H1 (cell line): ENCODE data around the gene SORCS3. TPM values are rescaled to one million over a fixed set of nuclear protein-coding genes. Genes with fewer than 3 reads are reported as not detected.

Experiments
- CTCF ChIA-PET: fragments of 300-600 bp; sonication (Branson Sonifier 250); formaldehyde crosslinking; loops from one replicate; lab custom pipeline; 2021; ENCODE audit not compliant: partially characterized antibody; lab: Charles Lee
- POLR2A ChIA-PET: fragments of 300-600 bp; sonication (Branson Sonifier 250); formaldehyde crosslinking; loops from one replicate; lab custom pipeline; 2021; ENCODE audit warnings: inconsistent platforms; ENCODE audit not compliant: partially characterized antibody; lab: Charles Lee
- DNase-seq, 2 experiments: peaks; one replicate each; pipeline versions ENCODE4 v3.0.0 to v3.0.0-alpha.2; 2010 to 2022; ENCODE audit warnings: low spot score in 2 of 2, low read depth in 1 of 2, mixed read lengths in 1 of 2
- FAIRE-seq: peaks from 2 replicates; lab custom pipeline; 2011; peaks lifted over from hg19 to GRCh38; lab: Jason Lieb, UNC
- H2AFZ ChIP-seq: 2 replicates; pipeline ENCODE4 v1.8.1; 2012; ENCODE audit warnings: low read length, inconsistent platforms
- H2AK5ac ChIP-seq: 2 replicates; pipeline ENCODE4 v1.6.1; 2013; ENCODE audit warnings: low read depth, low read length
- H2BK120ac ChIP-seq: replicated peaks from 2 replicates; pipeline ENCODE3; 2013; ENCODE audit warnings: low read depth, low read length, inconsistent platforms
- H2BK12ac ChIP-seq: 2 replicates; pipeline ENCODE4 v1.6.1; 2013; ENCODE audit warnings: low read depth, low read length
- H2BK15ac ChIP-seq: 2 replicates; pipeline ENCODE4 v1.6.1; 2013; ENCODE audit warnings: low read length
- H2BK20ac ChIP-seq: 2 replicates; pipeline ENCODE4 v1.6.1; 2013; ENCODE audit warnings: low read length
- H2BK5ac ChIP-seq: 2 replicates; pipeline ENCODE4 v1.6.1; 2013; ENCODE audit warnings: low read depth, low read length
- H3K14ac ChIP-seq: 2 replicates; pipeline ENCODE4 v1.6.1; 2013; ENCODE audit warnings: inconsistent platforms; ENCODE audit not compliant: insufficient read length
- H3K18ac ChIP-seq: 2 replicates; pipeline ENCODE4 v1.6.1; 2013; ENCODE audit warnings: low read length; ENCODE audit errors: extremely low read depth
- H3K23ac ChIP-seq: 2 replicates; pipeline ENCODE4 v1.6.1; 2013; ENCODE audit warnings: inconsistent platforms; ENCODE audit not compliant: insufficient read length
- H3K23me2 ChIP-seq: 2 replicates; pipeline ENCODE4 v1.6.1; 2013; ENCODE audit warnings: low read depth, low read length
- H3K27ac ChIP-seq: 2 replicates; pipeline ENCODE4 v1.6.1; 2011; ENCODE audit warnings: low read depth, low read length, inconsistent platforms
- H3K27me3 ChIP-seq, 4 experiments: replicated peaks in 1 of 4; 1 replicate in 1 of 4; 2 replicates in 3 of 4; pipeline versions ENCODE4 v1.6.1 to v1.8.1; 2011 to 2013; ENCODE audit warnings: low read length in 3 of 4, mild to moderate bottlenecking in 3 of 4, inconsistent platforms in 2 of 4, mixed read lengths in 2 of 4, moderate library complexity in 1 of 4; ENCODE audit not compliant: control insufficient read depth in 3 of 4, insufficient read depth in 3 of 4; ENCODE audit errors: extremely low read depth in 1 of 4
- H3K36me3 ChIP-seq, 4 experiments: 2 replicates each; pipeline versions ENCODE4 v1.6.1 to v1.8.1; 2011 to 2013; ENCODE audit warnings: mild to moderate bottlenecking in 4 of 4, low read length in 3 of 4, moderate library complexity in 2 of 4, control low read depth in 1 of 4, inconsistent platforms in 1 of 4; ENCODE audit not compliant: insufficient read depth in 4 of 4, control insufficient read depth in 2 of 4
- H3K4ac ChIP-seq: replicated peaks from 2 replicates; pipeline ENCODE3; 2013; ENCODE audit warnings: low read length, low read depth, mixed read lengths, inconsistent platforms; ENCODE audit not compliant: insufficient read length
- H3K4me1 ChIP-seq, 4 experiments: replicated peaks in 1 of 4; 1 replicate in 1 of 4; 2 replicates in 3 of 4; pipeline versions ENCODE4 v1.6.1 to v1.8.1; 2011 to 2013; ENCODE audit warnings: low read length in 3 of 4, inconsistent platforms in 2 of 4, mixed read lengths in 1 of 4; ENCODE audit not compliant: insufficient read depth in 4 of 4, control insufficient read depth in 3 of 4
- H3K4me2 ChIP-seq, 2 experiments: 2 replicates each; pipeline versions ENCODE4 v1.6.1 to v1.8.1; 2011 to 2013; ENCODE audit warnings: low read depth in 2 of 2, low read length in 2 of 2, control low read depth in 1 of 2, inconsistent platforms in 1 of 2, mild to moderate bottlenecking in 1 of 2; ENCODE audit not compliant: insufficient read depth in 1 of 2
- H3K4me3 ChIP-seq, 4 experiments: fragments of 200-600, 300-600 bp in 1 of 4; sonication (generic), shearing (Covaris generic), sonication (Bioruptor Twin) in 1 of 4; 2 replicates each; pipeline versions ENCODE4 v1.5.1 to v1.8.1; 2011 to 2016; ENCODE audit warnings: low read length in 4 of 4, low read depth in 3 of 4, control low read depth in 2 of 4, inconsistent platforms in 2 of 4, mild to moderate bottlenecking in 2 of 4, mixed read lengths in 1 of 4, moderate library complexity in 1 of 4; ENCODE audit not compliant: insufficient read depth in 2 of 4; ENCODE audit errors: extremely low read depth in 1 of 4
- H3K56ac ChIP-seq: replicated peaks from 2 replicates; pipeline ENCODE3; 2013; ENCODE audit warnings: low read depth, mild to moderate bottlenecking, mixed read lengths, low read length, inconsistent platforms; ENCODE audit not compliant: insufficient read length
- H3K79me1 ChIP-seq: 2 replicates; pipeline ENCODE4 v1.6.1; 2013; ENCODE audit warnings: low read depth, low read length, control low read depth
- H3K79me2 ChIP-seq, 2 experiments: 2 replicates each; pipeline versions ENCODE4 v1.6.1 to v1.8.1; 2012 to 2013; ENCODE audit warnings: low read length in 2 of 2, mild to moderate bottlenecking in 2 of 2, inconsistent platforms in 1 of 2; ENCODE audit not compliant: insufficient read depth in 2 of 2, control insufficient read depth in 1 of 2
- H3K9ac ChIP-seq, 4 experiments: replicated peaks in 1 of 4; 1 replicate in 1 of 4; 2 replicates in 3 of 4; pipeline versions ENCODE4 v1.6.1 to v1.8.1; 2011 to 2013; ENCODE audit warnings: low read depth in 3 of 4, low read length in 3 of 4, control low read depth in 2 of 4, mild to moderate bottlenecking in 2 of 4, moderate library complexity in 2 of 4, inconsistent platforms in 1 of 4; ENCODE audit errors: extremely low read depth in 1 of 4
- H3K9me3 ChIP-seq, 2 experiments: 2 replicates each; pipeline versions ENCODE4 v1.6.1 to v1.8.1; 2012 to 2013; ENCODE audit warnings: mild to moderate bottlenecking in 2 of 2, moderate library complexity in 2 of 2, control low read depth in 1 of 2, inconsistent platforms in 1 of 2, low read depth in 1 of 2, low read length in 1 of 2, mixed read lengths in 1 of 2; ENCODE audit not compliant: insufficient read depth in 2 of 2
- H4K20me1 ChIP-seq, 2 experiments: replicated peaks in 1 of 2; 2 replicates each; pipeline versions ENCODE3 to v1.8.1; 2011 to 2013; ENCODE audit warnings: inconsistent platforms in 2 of 2, low read length in 2 of 2, mild to moderate bottlenecking in 1 of 2; ENCODE audit not compliant: insufficient read depth in 2 of 2, control insufficient read depth in 1 of 2
- H4K5ac ChIP-seq: 2 replicates; pipeline ENCODE4 v1.6.1; 2013; ENCODE audit warnings: low read length, low read depth, mixed read lengths, inconsistent platforms; ENCODE audit not compliant: insufficient read length
- H4K8ac ChIP-seq: 2 replicates; pipeline ENCODE4 v1.8.0; 2013; ENCODE audit warnings: mild to moderate bottlenecking, moderate library complexity, low read length, inconsistent platforms; ENCODE audit not compliant: insufficient read depth; ENCODE audit errors: extremely low read depth
- H4K91ac ChIP-seq: replicated peaks from 2 replicates; pipeline ENCODE3; 2013; ENCODE audit warnings: low read length, mixed read lengths, inconsistent platforms; ENCODE audit not compliant: insufficient read length
- CEBPB ChIP-seq: IDR thresholded peaks from 2 replicates; pipeline ENCODE4 v1.6.1; 2012; ENCODE audit warnings: low read depth, low read length
- FOSL1 ChIP-seq: IDR thresholded peaks from 2 replicates; pipeline ENCODE4 v1.6.1; 2011; ENCODE audit warnings: mild to moderate bottlenecking, low read depth, low read length, moderate library complexity; ENCODE audit not compliant: insufficient read depth
- GTF2F1 ChIP-seq: IDR thresholded peaks from 2 replicates; pipeline ENCODE4 v1.6.1; 2012; ENCODE audit warnings: low read depth, low read length, improper control_type of control experiment, borderline replicate concordance
- KDM5A ChIP-seq: fragments of 200-600 bp; IDR thresholded peaks from 2 replicates; pipeline ENCODE4 v1.7.1; 2012; ENCODE audit warnings: mild to moderate bottlenecking, low read length, inconsistent platforms, mixed read lengths
- MAFK ChIP-seq: IDR thresholded peaks from 2 replicates; pipeline ENCODE4 v1.6.1; 2012; ENCODE audit warnings: low read depth, mild to moderate bottlenecking, improper control_type of control experiment, low read length
- NANOG ChIP-seq: IDR thresholded peaks from 2 replicates; pipeline ENCODE4 v1.6.1; 2011; ENCODE audit warnings: low read length, low read depth, mild to moderate bottlenecking, inconsistent platforms; ENCODE audit not compliant: insufficient read depth, poor library complexity, severe bottlenecking
- PHF8 ChIP-seq: fragments of 200-600 bp; sonication (generic); conservative IDR thresholded peaks from 2 replicates; pipeline ENCODE4 v1.7.1; 2012; ENCODE audit warnings: low read depth, mild to moderate bottlenecking, inconsistent platforms, low read length, moderate library complexity
- RNF2 ChIP-seq: fragments of 200-900, 300-1000 bp; sonication (generic); IDR thresholded peaks from 2 replicates; pipeline ENCODE4 v1.7.1; 2016; ENCODE audit warnings: borderline replicate concordance, low read depth, mild to moderate bottlenecking, antibody characterized with exemption, low read length; ENCODE audit not compliant: poor library complexity, severe bottlenecking; ENCODE audit errors: missing control alignments
- SIX5 ChIP-seq: IDR thresholded peaks from 2 replicates; pipeline ENCODE4 v1.6.1; 2011; ENCODE audit warnings: mild to moderate bottlenecking, low read depth, low read length
- SP2 ChIP-seq: IDR thresholded peaks from 2 replicates; pipeline ENCODE4 v1.6.1; 2012; ENCODE audit warnings: mild to moderate bottlenecking, low read length, inconsistent platforms
- SUZ12 ChIP-seq: fragments of 200-600 bp; sonication (generic); IDR thresholded peaks from 2 replicates; pipeline ENCODE4 v1.6.1; 2012; ENCODE audit warnings: mild to moderate bottlenecking, inconsistent platforms, low read length, moderate library complexity, mixed read lengths
- TAF7 ChIP-seq: optimal IDR thresholded peaks from 2 replicates; pipeline ENCODE3; 2011; ENCODE audit warnings: low read depth, mild to moderate bottlenecking, inconsistent platforms, low read length, moderate library complexity, borderline replicate concordance
- TBP ChIP-seq: IDR thresholded peaks from 2 replicates; pipeline ENCODE4 v1.6.1; 2011; ENCODE audit warnings: low read depth, low read length, improper control_type of control experiment
- TEAD4 ChIP-seq: IDR thresholded peaks from 2 replicates; pipeline ENCODE4 v1.6.1; 2012; ENCODE audit warnings: low read depth, low read length, inconsistent platforms, mixed read lengths
- ZNF274 ChIP-seq: IDR thresholded peaks from 2 replicates; pipeline ENCODE4 v1.7.0; 2012; ENCODE audit warnings: low read length, borderline replicate concordance; ENCODE audit errors: extremely low read depth
- WGBS, 2 experiments: shearing (Covaris generic) in 1 of 2; methylation state at CpG; one replicate each; pipeline versions ENCODE4 v1.1.6 to v1.1.7; 2013 to 2015; ENCODE audit warnings: low lambda C conversion rate in 2 of 2, mixed read lengths in 2 of 2, inconsistent platforms in 1 of 2, low coverage in 1 of 2, missing lambda C conversion rate in 1 of 2; ENCODE audit not compliant: insufficient replicate concordance in 2 of 2, insufficient coverage in 1 of 2, insufficient read length in 1 of 2; ENCODE audit errors: extremely low coverage in 1 of 2, missing lambda C conversion rate in 1 of 2; 5-methylcytosine and 5-hydroxymethylcytosine counted together
- polyA plus RNA-seq, 7 experiments: library from polyadenylated mRNA; depleted of rRNA in 3 of 7; stranded (reverse) in 5 of 7; unstranded in 2 of 7; fragments of >200 nt in 5 of 7; fragments of 200-250 nt in 2 of 7; gene quantifications; 1 replicate in 5 of 7; 2 replicates in 1 of 7; 4 replicates in 1 of 7; pipeline versions ENCODE4 v1.2.1 to v1.2.3, GENCODE V29; 2011 to 2013; ENCODE audit warnings: missing spikeins in 2 of 7, mixed read lengths in 2 of 7
- total RNA-seq: library from RNA; stranded (reverse); fragmentation: NEBNext Ultra II Directional; extraction: Animal tissue kit (Norgen Biotek cat#: 25700); gene quantifications from 2 replicates; pipeline ENCODE4 v1.2.1, GENCODE V29; 2021

The SORCS3 gene
- total and polyA plus RNA-seq, 2 of the 8 experiments (the other 6 are each of a cell fraction or from before 2014, with no cell fraction given), result 0.26 to 0.88 TPM

- CTCF ChIA-PET, result interaction anchor here (2.4 kb wide), 1 partner anchor 11 kb away, joined by 11 read pairs; no protein-coding TSS in a partner anchor
- TF ChIP-seq CEBPB (no peak), SIX5 (no peak), SUZ12 (no peak), RNF2 (no peak), TAF7 (no peak), TBP (no peak), ZNF274 (no peak), GTF2F1 (no peak), SP2 (no peak), PHF8 (no peak), TEAD4 (no peak), FOSL1 (no peak), NANOG (no peak), KDM5A (no peak), MAFK (no peak)
These were observed 352.0 kb downstream of the SORCS3 start for GRCh38 chr10:104993085-104993484.

More at GRCh38 chr10:104993085-104993484, 352.0 kb downstream of the SORCS3 start:
- Histone ChIP-seq H2AK5ac (no peak overlapping the region), H3K27me3 (no peaks in the 10 kb centered on the region), H3K9me3 (no peaks in the 10 kb centered on the region), H3K4me1 (peaks cover 0 to 6% (median 2%) of the 10 kb centered on the region in 4 experiments; a peak in 5 of 7 replicates), H3K79me2 (no peaks in the 10 kb centered on the region), H2BK5ac (no peak overlapping the region), H4K8ac (no peak overlapping the region), H2BK12ac (no peak overlapping the region), H2BK20ac (no peak overlapping the region), H3K23me2 (no peaks in the 10 kb centered on the region), H2AFZ (no peak overlapping the region), H4K91ac (no peak overlapping the region), H3K23ac (no peak overlapping the region), H3K9ac (no peak overlapping the region), H3K36me3 (no peaks in the 10 kb centered on the region), H3K14ac (no peak overlapping the region), H4K5ac (no peak overlapping the region), H3K56ac (no peak overlapping the region), H3K4me3 (no peak overlapping the region), H2BK15ac (no peak overlapping the region), H3K79me1 (no peaks in the 10 kb centered on the region), H3K4ac (no peak overlapping the region), H3K18ac (no peak overlapping the region), H3K27ac (no peak overlapping the region), H3K4me2 (no peak overlapping the region), H2BK120ac (no peak overlapping the region), H4K20me1 (no peaks in the 10 kb centered on the region)
- POLR2A ChIA-PET, result no interaction called here
- FAIRE-seq (no peak), DNase-seq (no peak)
- WGBS, 2 experiments, result 90% methylated on average over 6 of the region's 6 CpGs; no CpG with 5 or more reads in 1 of the 2 experiments
